IPS-20b (cell line): ENCODE results near the gene TSPAN8.
"Not testable (repeated sequence)": the region's sequence is repeated elsewhere in the genome, so short reads cannot be mapped to it uniquely, and the experiment has no call there.

Source experiments
- H3K27ac ChIP-seq: one replicate; pipeline ENCODE4 v1.5.1; 2013; ENCODE audit warnings: low read length
- H3K27me3 ChIP-seq: 2 replicates; pipeline ENCODE4 v1.6.1; 2013; ENCODE audit warnings: mild to moderate bottlenecking, low read length, inconsistent platforms; ENCODE audit not compliant: insufficient read depth
- H3K36me3 ChIP-seq: 2 replicates; pipeline ENCODE4 v1.6.1; 2013; ENCODE audit warnings: low read depth, mild to moderate bottlenecking, inconsistent platforms, low read length, moderate library complexity; ENCODE audit not compliant: insufficient read depth
- H3K4me1 ChIP-seq: 2 replicates; pipeline ENCODE4 v1.6.1; 2013; ENCODE audit warnings: mild to moderate bottlenecking, control low read depth, inconsistent platforms, low read length, moderate library complexity; ENCODE audit not compliant: insufficient read depth
- H3K4me3 ChIP-seq: 2 replicates; pipeline ENCODE4 v1.5.1; 2013; ENCODE audit warnings: mild to moderate bottlenecking, low read length, inconsistent platforms
- H3K9ac ChIP-seq: 2 replicates; pipeline ENCODE4 v1.6.1; 2013; ENCODE audit warnings: low read depth, mild to moderate bottlenecking, inconsistent platforms, low read length, moderate library complexity
- H3K9me3 ChIP-seq: 2 replicates; pipeline ENCODE4 v1.6.1; 2013; ENCODE audit warnings: mild to moderate bottlenecking, low read depth, low read length, inconsistent platforms; ENCODE audit not compliant: insufficient read depth

Gene TSPAN8

DNA sequence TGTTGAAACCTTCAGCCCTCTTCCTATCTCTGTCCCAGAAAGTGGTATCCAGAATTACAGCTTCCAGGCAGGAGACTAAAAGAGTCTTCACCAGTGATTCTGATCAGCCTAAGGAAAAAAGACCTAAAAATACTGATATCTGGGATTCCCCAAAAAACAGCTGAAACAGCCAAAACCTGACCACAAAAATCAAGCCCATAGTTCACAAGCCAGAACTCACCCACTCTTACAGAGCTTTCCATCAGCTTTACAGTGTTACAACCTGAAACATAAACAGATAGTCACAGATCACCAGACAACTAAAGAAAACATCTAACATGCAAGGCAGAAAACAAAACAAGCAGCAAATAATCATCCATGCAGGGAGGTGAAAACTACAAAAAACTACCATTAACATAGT, 26.0 kb upstream of the TSPAN8 start:
- Histone ChIP-seq H3K4me3 (no peak overlapping the region), H3K27ac (no peak overlapping the region), H3K27me3 (no peaks in the 10 kb centered on the region), H3K9me3 (no peaks in the 10 kb centered on the region), H3K36me3 (no peaks in the 10 kb centered on the region), H3K4me1 (no peaks in the 10 kb centered on the region), H3K9ac (no peak overlapping the region)

DNA sequence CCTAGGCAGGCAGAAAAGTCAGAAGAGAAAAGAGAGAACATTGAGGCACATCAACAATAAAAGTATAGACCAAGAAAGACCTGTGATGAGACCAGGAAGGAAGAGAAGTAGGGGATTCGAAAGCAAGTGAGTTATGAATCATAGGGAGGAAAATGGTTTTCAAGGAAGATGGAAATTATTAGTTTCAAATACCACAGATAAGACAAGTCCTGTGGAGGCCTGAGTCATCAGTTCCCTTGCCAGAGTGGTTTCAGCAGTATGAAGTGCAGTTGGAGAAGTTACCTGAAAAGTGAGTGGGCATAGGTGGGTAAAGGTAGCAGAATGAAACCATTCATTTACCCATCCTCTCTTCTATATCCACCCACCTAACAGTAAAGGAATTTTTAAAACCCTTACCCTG, 25.2 kb upstream of the TSPAN8 start:
- Histone ChIP-seq H3K27me3 (no peaks in the 10 kb centered on the region), H3K36me3 (no peaks in the 10 kb centered on the region), H3K27ac (no peak overlapping the region), H3K9ac (no peak overlapping the region), H3K9me3 (no peaks in the 10 kb centered on the region), H3K4me1 (no peaks in the 10 kb centered on the region), H3K4me3 (no peak overlapping the region)

DNA sequence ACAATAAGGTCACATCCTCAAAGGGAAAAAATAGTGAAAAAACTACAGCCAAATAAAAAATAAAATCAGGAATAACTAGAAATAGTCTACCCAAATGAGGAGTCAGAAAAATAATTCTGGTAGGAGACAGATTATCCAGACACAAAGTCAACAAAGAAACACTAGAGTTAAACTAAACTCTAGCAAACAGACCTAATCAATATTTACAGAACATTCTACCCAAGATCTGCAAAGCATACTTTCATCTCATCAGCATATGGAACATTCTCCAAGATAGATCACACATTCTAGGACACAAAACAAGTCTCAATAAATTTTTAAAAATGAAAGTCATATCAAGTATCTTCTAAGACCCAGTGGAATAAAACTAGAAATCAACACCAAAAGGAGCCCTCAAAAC, 20.4 kb upstream of the TSPAN8 start:
- H3K9ac ChIP-seq, result no peak overlapping the region
- H3K27me3 ChIP-seq, result no peaks in the 10 kb centered on the region
- H3K27ac ChIP-seq, result no peak overlapping the region
- no peak overlapping the region for H3K4me3 ChIP-seq
- H3K36me3 ChIP-seq, result no peaks in the 10 kb centered on the region
- no peaks in the 10 kb centered on the region for H3K9me3 ChIP-seq
- no peaks in the 10 kb centered on the region; the same call in 1 of the 2 replicates for H3K4me1 ChIP-seq

DNA sequence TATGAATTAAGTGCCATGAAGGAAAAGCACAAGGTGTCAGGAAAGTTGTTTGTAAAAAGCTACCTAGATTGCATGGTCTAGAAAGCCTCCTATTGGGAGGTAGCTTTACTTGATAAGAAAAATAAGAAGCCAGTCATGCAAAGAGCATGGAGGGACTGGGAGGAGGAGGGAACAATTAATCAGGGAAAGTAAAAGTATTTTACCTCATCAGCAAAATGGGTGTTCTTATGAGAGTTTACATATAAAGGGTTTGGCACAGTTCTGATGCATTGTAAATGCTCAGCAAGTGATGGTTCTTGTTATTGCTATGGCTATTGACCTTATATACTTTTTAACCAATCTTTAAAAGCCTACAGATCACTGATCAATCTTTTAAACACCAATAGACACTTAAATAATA, 17.0 kb upstream of the TSPAN8 start:
- H3K4me1 ChIP-seq, result no peaks in the 10 kb centered on the region; the same call in 1 of the 2 replicates
- no peak overlapping the region for H3K4me3 ChIP-seq
- H3K9ac ChIP-seq, result no peak overlapping the region
- no peaks in the 10 kb centered on the region for H3K36me3 ChIP-seq
- no peaks in the 10 kb centered on the region for H3K27me3 ChIP-seq
- no peaks in the 10 kb centered on the region for H3K9me3 ChIP-seq
- no peak overlapping the region for H3K27ac ChIP-seq

DNA sequence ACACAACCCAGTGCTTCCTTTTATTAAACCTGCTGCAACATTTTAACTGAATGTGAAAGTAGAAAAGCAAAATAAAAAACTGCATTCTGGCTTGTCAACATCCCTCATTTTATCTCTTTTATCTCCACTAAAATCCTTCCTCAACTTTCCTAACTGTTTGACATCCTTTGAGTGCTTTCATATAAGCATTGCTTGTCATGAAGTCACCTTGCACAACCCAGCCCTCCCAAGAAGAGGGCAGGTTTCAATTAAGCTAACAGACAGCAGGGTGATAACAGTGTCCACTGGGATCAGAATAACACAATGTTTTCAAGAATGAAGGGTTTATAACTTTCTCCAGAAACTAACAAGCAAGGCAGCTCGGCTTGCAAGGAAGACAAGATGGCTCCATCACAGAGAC, 16.3 kb upstream of the TSPAN8 start:
- Histone ChIP-seq H3K4me1 (no peaks in the 10 kb centered on the region; the same call in 1 of the 2 replicates), H3K4me3 (no peak overlapping the region), H3K27ac (no peak overlapping the region), H3K27me3 (no peaks in the 10 kb centered on the region), H3K36me3 (no peaks in the 10 kb centered on the region), H3K9me3 (no peaks in the 10 kb centered on the region), H3K9ac (no peak overlapping the region)

DNA sequence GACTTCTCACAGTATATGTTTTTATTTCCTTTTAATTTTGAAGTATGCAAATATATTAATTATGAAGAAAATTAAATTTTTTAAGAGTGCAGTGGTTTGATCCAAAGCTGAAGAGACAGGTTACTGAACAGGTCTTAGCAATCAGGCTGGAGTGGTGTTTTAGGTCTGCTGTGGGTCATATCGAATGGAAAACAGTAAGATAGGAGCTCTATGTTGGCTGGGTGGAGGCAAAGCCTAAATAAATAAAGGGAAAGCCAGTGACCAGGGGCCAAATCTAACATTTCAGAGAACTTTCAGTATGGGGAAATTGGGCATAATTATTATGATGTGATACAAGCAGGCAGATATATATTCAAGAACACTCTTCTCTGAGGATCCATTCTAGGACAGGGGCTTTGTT, 12.7 kb upstream of the TSPAN8 start:
- peaks cover 2% of the 10 kb centered on the region; the same call in 1 of the 2 replicates for H3K9me3 ChIP-seq
- no peaks in the 10 kb centered on the region for H3K4me1 ChIP-seq
- H3K27ac ChIP-seq, result no peak overlapping the region
- no peaks in the 10 kb centered on the region for H3K36me3 ChIP-seq
- H3K27me3 ChIP-seq, result no peaks in the 10 kb centered on the region
- no peak overlapping the region for H3K4me3 ChIP-seq
- no peak overlapping the region for H3K9ac ChIP-seq

DNA sequence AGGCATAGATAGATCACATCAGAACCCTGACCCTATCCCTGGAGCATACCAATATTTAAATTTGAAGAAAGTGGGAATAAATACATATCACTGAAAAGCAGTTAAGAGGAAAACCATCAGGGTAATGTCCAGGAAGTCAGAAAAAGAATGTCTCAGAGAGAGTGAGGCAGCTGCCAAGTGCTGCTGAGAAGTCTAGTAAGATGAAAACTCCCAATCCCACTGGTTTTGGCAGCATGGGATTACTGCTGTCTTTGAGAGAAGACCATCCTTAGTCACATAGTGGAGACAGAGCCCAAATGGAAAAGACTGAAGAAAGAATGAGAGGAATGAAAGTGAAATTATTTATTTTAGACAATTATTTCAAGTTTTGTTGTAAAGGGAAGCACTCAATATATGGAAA, 11.5 kb upstream of the TSPAN8 start:
- Histone ChIP-seq H3K36me3 (no peaks in the 10 kb centered on the region), H3K4me1 (no peaks in the 10 kb centered on the region), H3K4me3 (no peak overlapping the region), H3K27ac (no peak overlapping the region), H3K9me3 (peaks cover 4% of the 10 kb centered on the region; the same call in 1 of the 2 replicates), H3K9ac (no peak overlapping the region), H3K27me3 (no peaks in the 10 kb centered on the region)

DNA sequence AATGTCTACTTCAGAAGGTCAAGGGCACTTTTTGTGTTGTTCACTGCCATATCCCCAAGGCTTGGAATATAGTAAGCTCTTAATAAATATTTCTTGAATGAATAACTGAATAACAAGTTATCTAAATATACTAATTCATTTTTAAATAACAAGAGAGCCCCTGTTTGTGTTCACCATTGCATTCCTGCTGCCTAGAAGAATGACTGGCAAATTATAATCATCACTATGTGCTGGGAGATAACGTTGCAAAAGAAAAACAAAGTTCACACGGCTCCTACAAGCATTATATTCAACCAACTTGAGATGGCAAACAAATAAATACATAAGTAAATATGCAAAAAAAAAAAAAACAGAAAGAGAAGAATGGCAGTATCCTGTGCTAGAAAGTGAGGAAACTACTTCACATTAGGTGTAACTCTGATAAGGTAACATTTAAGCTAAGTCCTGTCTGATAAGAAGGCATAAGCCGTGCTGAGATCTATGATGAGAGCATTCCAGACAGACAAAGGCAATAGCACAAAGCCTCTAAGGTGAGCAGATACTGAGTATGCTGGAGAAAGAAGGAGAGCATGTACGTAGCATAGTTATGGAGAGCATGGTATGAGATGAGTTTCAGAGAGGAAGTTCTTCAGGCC, 9.2 kb upstream of the TSPAN8 start:
- Histone ChIP-seq H3K27ac (no peak overlapping the region), H3K27me3 (no peaks in the 10 kb centered on the region)

DNA sequence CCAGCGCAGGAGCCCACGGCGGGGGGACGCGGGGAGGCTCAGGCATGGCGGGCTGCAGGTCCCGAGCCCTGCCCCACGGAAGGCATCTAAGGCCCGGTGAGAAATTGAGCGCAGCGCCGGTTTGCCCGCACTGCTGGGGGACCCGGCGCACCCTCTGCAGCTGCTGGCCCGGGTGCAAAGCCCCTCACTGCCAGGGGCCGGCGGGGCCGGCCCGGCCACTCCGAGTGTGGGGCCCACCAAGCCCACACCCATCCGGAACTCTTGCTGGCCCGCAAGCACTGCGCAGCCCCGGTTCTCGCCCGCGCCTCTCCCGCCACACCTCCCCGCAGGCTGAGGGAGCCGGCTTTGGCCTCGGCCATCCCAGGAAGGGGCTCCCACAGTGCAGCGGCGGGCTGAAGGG, 8.5 kb upstream of the TSPAN8 start:
- Histone ChIP-seq H3K27ac (no peak overlapping the region), H3K4me1 (no peaks in the 10 kb centered on the region), H3K9me3 (peaks cover 4% of the 10 kb centered on the region; the same call in 1 of the 2 replicates), H3K36me3 (no peaks in the 10 kb centered on the region), H3K27me3 (no peaks in the 10 kb centered on the region), H3K4me3 (no peak overlapping the region), H3K9ac (no peak overlapping the region)

More for the DNA sequence above, 9.2 kb upstream of the TSPAN8 start:
- no peak overlapping the region for H3K4me3 ChIP-seq
- no peak overlapping the region for H3K9ac ChIP-seq
- H3K36me3 ChIP-seq, result no peaks in the 10 kb centered on the region
- H3K9me3 ChIP-seq, result peaks cover 4% of the 10 kb centered on the region; the same call in 1 of the 2 replicates
- H3K4me1 ChIP-seq, result no peaks in the 10 kb centered on the region

DNA sequence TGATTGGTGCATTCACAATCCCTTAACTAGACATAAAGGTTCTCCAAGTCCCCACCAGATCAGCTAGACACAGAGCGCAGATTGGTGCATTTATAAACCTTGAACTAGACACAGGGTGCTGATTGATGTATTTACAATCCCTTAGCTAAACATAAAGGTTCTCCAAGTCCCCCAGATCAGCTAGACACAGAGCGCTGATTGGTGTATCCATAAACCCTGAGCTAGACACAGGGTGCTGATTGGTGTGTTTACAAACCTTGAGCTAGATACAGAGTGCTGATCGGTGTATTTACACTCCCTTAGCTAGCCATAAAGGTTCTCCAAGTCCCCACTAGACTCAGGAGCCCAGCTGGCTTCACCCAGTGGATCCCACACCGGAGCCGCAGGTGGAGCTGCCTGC, 8.0 kb upstream of the TSPAN8 start:
- not testable (repeated sequence) for H3K9me3 ChIP-seq, H3K4me3 ChIP-seq, H3K36me3 ChIP-seq, H3K9ac ChIP-seq, H3K27ac ChIP-seq, H3K27me3 ChIP-seq, H3K4me1 ChIP-seq

DNA sequence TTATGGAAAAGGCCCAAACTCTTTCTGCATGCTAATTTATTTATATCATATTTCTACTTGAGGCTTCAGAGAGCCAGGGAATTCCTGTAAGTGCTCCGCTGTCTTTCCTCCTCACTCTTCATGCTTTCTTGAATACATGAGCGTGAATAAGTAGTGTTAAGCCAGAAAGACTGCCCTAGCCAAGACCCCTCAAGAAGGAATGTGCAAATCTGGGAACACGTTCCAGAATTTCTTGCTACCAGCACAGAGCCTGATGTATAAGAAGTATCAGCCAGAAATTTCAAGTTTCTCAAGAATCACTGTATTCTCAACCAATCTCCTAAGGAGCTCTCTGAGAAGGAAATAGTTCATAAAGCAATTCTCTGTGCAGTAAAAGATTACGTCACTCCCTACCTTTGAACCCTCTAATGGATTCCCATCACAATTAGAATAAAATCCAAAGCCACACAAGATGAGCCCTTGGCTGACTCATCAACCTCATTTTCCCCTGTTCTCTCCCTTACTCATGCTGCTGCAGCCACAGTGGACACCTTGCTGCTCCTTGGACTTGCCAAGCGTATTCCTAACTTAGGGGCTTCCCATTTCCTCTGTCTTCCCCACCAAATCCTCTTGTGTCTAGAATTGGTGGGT, 6.9 kb upstream of the TSPAN8 start:
- Histone ChIP-seq H3K4me1 (no peaks in the 10 kb centered on the region), H3K27me3 (no peaks in the 10 kb centered on the region), H3K4me3 (no peak overlapping the region), H3K9ac (no peak overlapping the region), H3K27ac (no peak overlapping the region), H3K36me3 (no peaks in the 10 kb centered on the region), H3K9me3 (peaks cover 4% of the 10 kb centered on the region; the same call in 1 of the 2 replicates)

DNA sequence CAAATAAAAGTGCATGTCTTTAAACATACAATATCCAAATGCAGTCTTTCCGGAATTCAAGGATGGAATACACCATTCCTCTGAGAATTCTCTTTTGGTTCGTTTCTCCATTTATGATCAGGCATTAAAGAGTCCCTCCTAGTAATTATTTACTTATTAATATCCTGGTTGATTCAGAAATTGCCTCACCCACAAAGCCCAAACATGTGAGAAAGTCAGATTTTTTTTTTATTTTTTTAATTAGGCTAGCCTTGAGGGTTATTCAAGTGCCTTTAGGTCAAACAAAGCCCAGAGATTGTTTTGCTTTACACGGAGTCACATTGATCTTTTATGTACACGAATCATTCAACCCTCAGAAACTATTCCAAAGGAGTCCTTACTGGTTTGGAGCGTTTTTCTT, 6.4 kb upstream of the TSPAN8 start:
- no peak overlapping the region for H3K4me3 ChIP-seq
- H3K27me3 ChIP-seq, result no peaks in the 10 kb centered on the region
- H3K4me1 ChIP-seq, result no peaks in the 10 kb centered on the region
- no peak overlapping the region for H3K9ac ChIP-seq
- H3K27ac ChIP-seq, result no peak overlapping the region
- H3K9me3 ChIP-seq, result peaks cover 4% of the 10 kb centered on the region; the same call in 1 of the 2 replicates
- no peaks in the 10 kb centered on the region for H3K36me3 ChIP-seq
